ENCODE measurements around the gene VAMP4.

Gene VAMP4

GRCh38 chr1:171654201-171654941, 87.5 kb downstream of the VAMP4 start:
- H3K4me3 ChIP-seq (ENCODE audit: low read depth, low read length) = no peak overlapping the region
- no peak for TF ChIP-seq CTCF (IDR thresholded peaks at IDR 0.05; ENCODE audit: low read depth, low read length, missing control alignments)
- no peak for DNase-seq (ENCODE audit: low read depth)

DNA sequence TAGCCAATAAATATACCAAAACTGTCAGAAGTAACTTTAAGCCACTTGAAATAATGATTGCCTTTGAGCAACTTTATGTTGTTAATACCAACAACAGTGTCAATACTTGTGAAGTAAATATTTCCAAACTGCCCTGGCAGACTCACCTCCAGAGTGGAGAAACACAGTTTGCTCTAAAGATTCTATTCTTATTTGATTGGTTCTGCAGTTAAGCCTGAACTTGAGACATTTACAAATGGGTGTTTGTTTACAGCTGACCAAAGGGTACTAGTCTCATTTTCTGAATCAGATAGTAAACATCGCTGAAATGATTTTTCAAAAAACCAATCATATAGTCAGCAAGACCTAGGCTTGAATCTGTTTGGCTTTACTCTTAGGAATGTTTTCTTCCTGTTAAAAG, 88.1 kb downstream of the VAMP4 start:
- no peak overlapping the region for H3K4me3 ChIP-seq (ENCODE audit: low read depth, low read length)
- TF ChIP-seq CTCF (IDR thresholded peaks at IDR 0.05; ENCODE audit: low read depth, low read length, missing control alignments) = no peak
- no peak for DNase-seq (ENCODE audit: low read depth)

DNA sequence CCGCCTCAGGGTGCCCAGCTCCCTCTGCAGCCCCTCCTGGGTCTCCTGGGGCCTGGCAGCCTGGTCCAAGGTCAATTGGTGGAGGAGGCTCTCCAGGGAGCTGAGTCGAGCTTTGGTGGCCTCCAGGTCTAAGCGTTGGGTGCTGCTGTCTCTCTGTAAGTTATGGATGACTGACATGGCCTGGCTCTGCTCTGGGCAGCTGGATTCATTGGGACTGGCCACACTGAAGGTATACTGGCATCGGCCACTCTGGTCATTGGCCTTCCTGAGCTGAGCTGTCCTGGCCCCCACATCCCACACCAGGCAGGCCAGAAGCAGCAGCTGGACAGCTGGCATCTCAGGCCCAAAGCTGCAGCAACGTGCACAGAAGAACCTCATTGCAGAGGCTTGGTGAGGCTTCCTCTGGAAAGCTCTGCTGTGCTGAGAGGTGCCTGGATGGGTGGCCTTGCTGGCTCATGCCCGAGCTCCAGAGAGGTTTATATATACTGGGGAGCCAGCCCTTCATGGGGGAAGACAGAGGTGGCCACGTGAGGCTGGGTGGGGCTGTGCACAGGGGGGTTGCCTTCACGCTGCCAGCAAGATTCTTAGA, 89.5 kb downstream of the VAMP4 start, which contains the start of gene MYOC:
MYOC (minus strand) TSS at position 455 of the 589 bp plus-strand sequence; CDS start at position 378, 77 bp downstream.
- no peak for DNase-seq (ENCODE audit: low read depth)
- H3K4me3 ChIP-seq (ENCODE audit: low read depth, low read length) = no peak within 1 kb of the TSS
- TF ChIP-seq CTCF (IDR thresholded peaks at IDR 0.05; ENCODE audit: low read depth, low read length, missing control alignments) = no peak
